NCI-H1930 (cell line): ENCODE data around the gene ALG1L2.
"Not testable (repeated sequence)": the region's sequence is repeated elsewhere in the genome, so short reads cannot be mapped to it uniquely, and the experiment has no call there.

ENCODE experiments used
- DNase-seq, 2 experiments: peaks; one replicate each; lab custom pipeline; 2025; lab: John Stamatoyannopoulos, UW

ALG1L2 gene

GRCh38 chr3:130122891-130123775, 41.5 kb downstream of the ALG1L2 start:
- DNase-seq, result not testable (repeated sequence)

GRCh38 chr3:130125406-130125805, 43.8 kb downstream of the ALG1L2 start:
- not testable (repeated sequence) for DNase-seq

- not testable (repeated sequence) for DNase-seq
Measured at GRCh38 chr3:130136337-130136736, 54.7 kb downstream of the ALG1L2 start.

- DNase-seq, result not testable (repeated sequence)
Measured at GRCh38 chr3:130137685-130138084, 56.1 kb downstream of the ALG1L2 start.

GRCh38 chr3:130138992-130139391, 57.4 kb downstream of the ALG1L2 start:
- DNase-seq, result not testable (repeated sequence)

GRCh38 chr3:130140756-130141155, 59.1 kb downstream of the ALG1L2 start:
- not testable (repeated sequence) for DNase-seq

GRCh38 chr3:130143648-130144327, 62.2 kb downstream of the ALG1L2 start:
- not testable (repeated sequence) for DNase-seq

- DNase-seq, result not testable (repeated sequence)
Measured at GRCh38 chr3:130144328-130144650, 62.7 kb downstream of the ALG1L2 start.

GRCh38 chr3:130145456-130145855, 63.8 kb downstream of the ALG1L2 start:
- not testable (repeated sequence) for DNase-seq

- DNase-seq, result not testable (repeated sequence)
Measured at GRCh38 chr3:130146465-130146864, 64.8 kb downstream of the ALG1L2 start.
